WTC11 (cell line): ENCODE results near the gene GTPBP6. TPM values are rescaled to one million over a fixed set of nuclear protein-coding genes. Genes with fewer than 3 reads are reported as not detected.

Source experiments
- ATAC-seq: fragments of 200-7000 bp; cut with Tn5 transposase; 2 replicates; pipeline ENCODE4 v1.10.0; 2021; ENCODE audit warnings: mild to moderate bottlenecking, moderate library complexity
- CTCF ChIA-PET: fragments of 300-600 bp; sonication (Branson Sonifier 250); formaldehyde crosslinking; loops from one replicate; lab custom pipeline; 2021; ENCODE audit warnings: antibody characterized with exemption; lab: Charles Lee
- POLR2A ChIA-PET: fragments of 350-600 bp; sonication (Branson Sonifier 250); formaldehyde crosslinking; loops from one replicate; lab custom pipeline; 2021; ENCODE audit warnings: antibody characterized with exemption; lab: Charles Lee
- DNase-seq: peaks from one replicate; pipeline ENCODE4 v3.0.0; 2021; ENCODE audit warnings: low spot score
- H3K27ac Mint-ChIP-seq: 2 replicates; pipeline ENCODE4 v1.8.0; 2021; ENCODE audit warnings: mixed read lengths
- H3K27me3 Mint-ChIP-seq: 2 replicates; pipeline ENCODE4 v1.8.0; 2021; ENCODE audit warnings: low read depth, mild to moderate bottlenecking, moderate library complexity, mixed read lengths
- H3K36me3 Mint-ChIP-seq: 2 replicates; pipeline ENCODE4 v1.8.0; 2021; ENCODE audit warnings: mixed read lengths
- H3K4me1 Mint-ChIP-seq: 2 replicates; pipeline ENCODE4 v1.8.0; 2022; ENCODE audit warnings: mixed read lengths
- H3K4me3 Mint-ChIP-seq: 2 replicates; pipeline ENCODE4 v1.8.0; 2021; ENCODE audit warnings: mild to moderate bottlenecking, moderate library complexity, mixed read lengths
- H3K9me3 Mint-ChIP-seq: 2 replicates; pipeline ENCODE4 v1.8.0; 2021; ENCODE audit warnings: mixed read lengths
- CREB1 ChIP-seq: sonication (generic); formaldehyde crosslinking; IDR thresholded peaks from 2 replicates; pipeline ENCODE4 v1.8.0; 2023; ENCODE audit warnings: mild to moderate bottlenecking, missing genetic modification reagents
- ELF4 ChIP-seq: sonication (generic); formaldehyde crosslinking; IDR thresholded peaks from 2 replicates; pipeline ENCODE4 v1.8.1; 2022; ENCODE audit warnings: low read depth, mild to moderate bottlenecking, moderate library complexity, missing genetic modification reagents
- ETV6 ChIP-seq: sonication (generic); formaldehyde crosslinking; IDR thresholded peaks from 2 replicates; pipeline ENCODE4 v1.8.1; 2022; ENCODE audit warnings: mild to moderate bottlenecking, missing genetic modification reagents
- MXD4 ChIP-seq: fragments of 250-450 bp; sonication (Bioruptor Pico); IDR thresholded peaks from 2 replicates; pipeline ENCODE4 v1.8.0; 2021; ENCODE audit warnings: mild to moderate bottlenecking, moderate library complexity, borderline replicate concordance
- SOX15 ChIP-seq: fragments of 250-450 bp; sonication (Bioruptor Pico); IDR thresholded peaks from 2 replicates; pipeline ENCODE4 v1.9.0; 2021; ENCODE audit warnings: mild to moderate bottlenecking
- SP1 ChIP-seq: sonication (generic); formaldehyde crosslinking; conservative IDR thresholded peaks from 2 replicates; pipeline ENCODE4 v1.8.1; 2022; ENCODE audit warnings: missing genetic modification reagents
- TEAD4 ChIP-seq: sonication (generic); formaldehyde crosslinking; IDR thresholded peaks from 2 replicates; pipeline ENCODE4 v1.8.0; 2022; ENCODE audit warnings: mild to moderate bottlenecking, missing genetic modification reagents
- ZNF121 ChIP-seq: sonication (generic); formaldehyde crosslinking; IDR thresholded peaks from 2 replicates; pipeline ENCODE4 v1.8.0; 2023; ENCODE audit warnings: missing genetic modification reagents
- ZNF416 ChIP-seq: fragments of 250-450 bp; sonication (Bioruptor Pico); IDR thresholded peaks from 2 replicates; pipeline ENCODE4 v1.9.0; 2021; ENCODE audit warnings: mild to moderate bottlenecking, inconsistent platforms
- total RNA-seq: library from RNA; stranded (reverse); gene quantifications from 3 replicates; pipeline ENCODE4 v1.2.3, GENCODE V29; 2021
- TF ChIP-seq, protein P1 (sequence below): sonication (generic); formaldehyde crosslinking; IDR thresholded peaks from 2 replicates; pipeline ENCODE4 v1.8.0; 2023; ENCODE audit warnings: missing genetic modification reagents, mild to moderate bottlenecking, borderline replicate concordance
- TF ChIP-seq, protein P2 (sequence below): sonication (generic); formaldehyde crosslinking; IDR thresholded peaks from 2 replicates; pipeline ENCODE4 v1.8.1; 2023; ENCODE audit warnings: mild to moderate bottlenecking, missing genetic modification reagents, moderate library complexity
- TF ChIP-seq, protein P3 (sequence below): sonication (generic); formaldehyde crosslinking; IDR thresholded peaks from 2 replicates; pipeline ENCODE4 v1.8.1; 2023; ENCODE audit warnings: mild to moderate bottlenecking, missing genetic modification reagents, moderate library complexity
- TF ChIP-seq, protein P4 (sequence below): sonication (generic); formaldehyde crosslinking; IDR thresholded peaks from 2 replicates; pipeline ENCODE4 v1.8.0; 2022; ENCODE audit warnings: mild to moderate bottlenecking, missing genetic modification reagents
- TF ChIP-seq, protein P5 (sequence below): sonication (generic); formaldehyde crosslinking; IDR thresholded peaks from 2 replicates; pipeline ENCODE4 v1.8.0; 2022; ENCODE audit warnings: mild to moderate bottlenecking, missing genetic modification reagents
- TF ChIP-seq, protein P6 (sequence below): sonication (generic); formaldehyde crosslinking; IDR thresholded peaks from 2 replicates; pipeline ENCODE4 v1.8.1; 2022; ENCODE audit warnings: mild to moderate bottlenecking, missing genetic modification reagents, moderate library complexity, borderline replicate concordance
- TF ChIP-seq, protein P7 (sequence below): sonication (generic); formaldehyde crosslinking; IDR thresholded peaks from 2 replicates; pipeline ENCODE4 v1.8.1; 2022; ENCODE audit warnings: low read depth, mild to moderate bottlenecking, moderate library complexity, missing genetic modification reagents, borderline replicate concordance

Gene GTPBP6
- total RNA-seq, 1 experiment from 2014 or later: 63.9 TPM

DNA sequence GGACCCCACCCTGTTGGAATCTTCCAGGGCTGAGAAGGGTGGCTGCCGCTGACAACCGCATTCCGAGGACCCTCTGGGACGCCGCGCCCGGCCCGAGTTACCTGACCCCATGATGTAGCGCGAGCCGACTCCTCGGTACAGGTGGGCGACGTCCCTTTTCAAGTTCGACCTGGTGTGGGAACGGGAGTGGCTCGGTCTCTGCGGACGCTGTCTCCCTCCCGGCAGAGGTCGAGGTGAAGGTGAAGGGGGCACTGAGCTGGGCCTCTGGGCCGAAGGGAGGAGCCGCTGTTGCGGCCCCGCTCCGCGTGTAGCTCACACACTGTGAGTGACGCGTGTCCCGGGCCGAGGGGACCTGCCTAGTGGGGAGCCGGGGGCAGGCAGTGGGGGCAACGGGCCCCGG is 4.5 kb downstream of the GTPBP6 start:
- CTCF ChIA-PET: no interaction called here
- no peak for DNase-seq
- Mint-ChIP-seq H3K27me3 (peaks cover 3% of the 10 kb centered on the region; the same call in 1 of the 2 replicates), H3K9me3 (no peaks in the 10 kb centered on the region), H3K4me3 (no peak overlapping the region), H3K4me1 (no peaks in the 10 kb centered on the region), H3K27ac (no peak overlapping the region), H3K36me3 (peaks cover 24% of the 10 kb centered on the region)
- no peak for ATAC-seq
- POLR2A ChIA-PET: no interaction called here
- TF ChIP-seq, protein P1, sequence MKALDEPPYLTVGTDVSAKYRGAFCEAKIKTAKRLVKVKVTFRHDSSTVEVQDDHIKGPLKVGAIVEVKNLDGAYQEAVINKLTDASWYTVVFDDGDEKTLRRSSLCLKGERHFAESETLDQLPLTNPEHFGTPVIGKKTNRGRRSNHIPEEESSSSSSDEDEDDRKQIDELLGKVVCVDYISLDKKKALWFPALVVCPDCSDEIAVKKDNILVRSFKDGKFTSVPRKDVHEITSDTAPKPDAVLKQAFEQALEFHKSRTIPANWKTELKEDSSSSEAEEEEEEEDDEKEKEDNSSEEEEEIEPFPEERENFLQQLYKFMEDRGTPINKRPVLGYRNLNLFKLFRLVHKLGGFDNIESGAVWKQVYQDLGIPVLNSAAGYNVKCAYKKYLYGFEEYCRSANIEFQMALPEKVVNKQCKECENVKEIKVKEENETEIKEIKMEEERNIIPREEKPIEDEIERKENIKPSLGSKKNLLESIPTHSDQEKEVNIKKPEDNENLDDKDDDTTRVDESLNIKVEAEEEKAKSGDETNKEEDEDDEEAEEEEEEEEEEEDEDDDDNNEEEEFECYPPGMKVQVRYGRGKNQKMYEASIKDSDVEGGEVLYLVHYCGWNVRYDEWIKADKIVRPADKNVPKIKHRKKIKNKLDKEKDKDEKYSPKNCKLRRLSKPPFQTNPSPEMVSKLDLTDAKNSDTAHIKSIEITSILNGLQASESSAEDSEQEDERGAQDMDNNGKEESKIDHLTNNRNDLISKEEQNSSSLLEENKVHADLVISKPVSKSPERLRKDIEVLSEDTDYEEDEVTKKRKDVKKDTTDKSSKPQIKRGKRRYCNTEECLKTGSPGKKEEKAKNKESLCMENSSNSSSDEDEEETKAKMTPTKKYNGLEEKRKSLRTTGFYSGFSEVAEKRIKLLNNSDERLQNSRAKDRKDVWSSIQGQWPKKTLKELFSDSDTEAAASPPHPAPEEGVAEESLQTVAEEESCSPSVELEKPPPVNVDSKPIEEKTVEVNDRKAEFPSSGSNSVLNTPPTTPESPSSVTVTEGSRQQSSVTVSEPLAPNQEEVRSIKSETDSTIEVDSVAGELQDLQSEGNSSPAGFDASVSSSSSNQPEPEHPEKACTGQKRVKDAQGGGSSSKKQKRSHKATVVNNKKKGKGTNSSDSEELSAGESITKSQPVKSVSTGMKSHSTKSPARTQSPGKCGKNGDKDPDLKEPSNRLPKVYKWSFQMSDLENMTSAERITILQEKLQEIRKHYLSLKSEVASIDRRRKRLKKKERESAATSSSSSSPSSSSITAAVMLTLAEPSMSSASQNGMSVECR: no peak
- TF ChIP-seq, protein P2, sequence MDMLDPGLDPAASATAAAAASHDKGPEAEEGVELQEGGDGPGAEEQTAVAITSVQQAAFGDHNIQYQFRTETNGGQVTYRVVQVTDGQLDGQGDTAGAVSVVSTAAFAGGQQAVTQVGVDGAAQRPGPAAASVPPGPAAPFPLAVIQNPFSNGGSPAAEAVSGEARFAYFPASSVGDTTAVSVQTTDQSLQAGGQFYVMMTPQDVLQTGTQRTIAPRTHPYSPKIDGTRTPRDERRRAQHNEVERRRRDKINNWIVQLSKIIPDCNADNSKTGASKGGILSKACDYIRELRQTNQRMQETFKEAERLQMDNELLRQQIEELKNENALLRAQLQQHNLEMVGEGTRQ (CRISPR knock-in tag): no peak
- TF ChIP-seq, protein P3, sequence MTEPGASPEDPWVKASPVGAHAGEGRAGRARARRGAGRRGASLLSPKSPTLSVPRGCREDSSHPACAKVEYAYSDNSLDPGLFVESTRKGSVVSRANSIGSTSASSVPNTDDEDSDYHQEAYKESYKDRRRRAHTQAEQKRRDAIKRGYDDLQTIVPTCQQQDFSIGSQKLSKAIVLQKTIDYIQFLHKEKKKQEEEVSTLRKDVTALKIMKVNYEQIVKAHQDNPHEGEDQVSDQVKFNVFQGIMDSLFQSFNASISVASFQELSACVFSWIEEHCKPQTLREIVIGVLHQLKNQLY (CRISPR knock-in tag): no peak

DNA sequence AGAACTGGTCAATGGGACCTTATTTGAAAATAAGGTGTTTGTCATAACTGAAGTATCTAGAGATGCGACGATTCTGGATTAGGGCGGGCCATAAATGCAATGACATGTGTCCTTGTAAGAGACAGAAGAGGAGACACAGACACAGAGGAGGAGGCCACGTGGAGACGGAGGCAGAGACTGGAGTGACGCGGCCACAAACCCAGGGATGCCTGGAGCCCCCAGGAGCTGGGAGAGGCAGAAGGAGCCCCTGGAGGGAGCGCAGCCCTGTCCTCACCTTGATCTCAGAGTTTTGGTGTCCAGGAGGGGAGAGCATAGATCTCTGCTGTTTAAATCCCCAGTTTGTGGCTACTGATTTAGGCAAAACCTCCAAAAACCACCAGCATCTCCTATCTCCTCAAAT is 5.0 kb downstream of the GTPBP6 start:
- H3K27me3 Mint-ChIP-seq: peaks cover 3% of the 10 kb centered on the region; the same call in 1 of the 2 replicates
- ATAC-seq: no peak
- H3K9me3 Mint-ChIP-seq: no peaks in the 10 kb centered on the region
- H3K4me1 Mint-ChIP-seq: no peaks in the 10 kb centered on the region
- TF ChIP-seq TEAD4 (CRISPR knock-in tag): no peak
- TF ChIP-seq SP1 (CRISPR knock-in tag): no peak
- TF ChIP-seq ELF4 (CRISPR knock-in tag): no peak
- TF ChIP-seq, protein P4, sequence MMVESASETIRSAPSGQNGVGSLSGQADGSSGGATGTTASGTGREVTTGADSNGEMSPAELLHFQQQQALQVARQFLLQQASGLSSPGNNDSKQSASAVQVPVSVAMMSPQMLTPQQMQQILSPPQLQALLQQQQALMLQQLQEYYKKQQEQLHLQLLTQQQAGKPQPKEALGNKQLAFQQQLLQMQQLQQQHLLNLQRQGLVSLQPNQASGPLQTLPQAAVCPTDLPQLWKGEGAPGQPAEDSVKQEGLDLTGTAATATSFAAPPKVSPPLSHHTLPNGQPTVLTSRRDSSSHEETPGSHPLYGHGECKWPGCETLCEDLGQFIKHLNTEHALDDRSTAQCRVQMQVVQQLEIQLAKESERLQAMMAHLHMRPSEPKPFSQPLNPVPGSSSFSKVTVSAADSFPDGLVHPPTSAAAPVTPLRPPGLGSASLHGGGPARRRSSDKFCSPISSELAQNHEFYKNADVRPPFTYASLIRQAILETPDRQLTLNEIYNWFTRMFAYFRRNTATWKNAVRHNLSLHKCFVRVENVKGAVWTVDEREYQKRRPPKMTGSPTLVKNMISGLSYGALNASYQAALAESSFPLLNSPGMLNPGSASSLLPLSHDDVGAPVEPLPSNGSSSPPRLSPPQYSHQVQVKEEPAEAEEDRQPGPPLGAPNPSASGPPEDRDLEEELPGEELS (CRISPR knock-in tag): no peak
- TF ChIP-seq, protein P5, sequence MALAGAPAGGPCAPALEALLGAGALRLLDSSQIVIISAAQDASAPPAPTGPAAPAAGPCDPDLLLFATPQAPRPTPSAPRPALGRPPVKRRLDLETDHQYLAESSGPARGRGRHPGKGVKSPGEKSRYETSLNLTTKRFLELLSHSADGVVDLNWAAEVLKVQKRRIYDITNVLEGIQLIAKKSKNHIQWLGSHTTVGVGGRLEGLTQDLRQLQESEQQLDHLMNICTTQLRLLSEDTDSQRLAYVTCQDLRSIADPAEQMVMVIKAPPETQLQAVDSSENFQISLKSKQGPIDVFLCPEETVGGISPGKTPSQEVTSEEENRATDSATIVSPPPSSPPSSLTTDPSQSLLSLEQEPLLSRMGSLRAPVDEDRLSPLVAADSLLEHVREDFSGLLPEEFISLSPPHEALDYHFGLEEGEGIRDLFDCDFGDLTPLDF: no peak
- TF ChIP-seq CREB1 (CRISPR knock-in tag): no peak
- TF ChIP-seq SOX15: no peak
- TF ChIP-seq, protein P6, sequence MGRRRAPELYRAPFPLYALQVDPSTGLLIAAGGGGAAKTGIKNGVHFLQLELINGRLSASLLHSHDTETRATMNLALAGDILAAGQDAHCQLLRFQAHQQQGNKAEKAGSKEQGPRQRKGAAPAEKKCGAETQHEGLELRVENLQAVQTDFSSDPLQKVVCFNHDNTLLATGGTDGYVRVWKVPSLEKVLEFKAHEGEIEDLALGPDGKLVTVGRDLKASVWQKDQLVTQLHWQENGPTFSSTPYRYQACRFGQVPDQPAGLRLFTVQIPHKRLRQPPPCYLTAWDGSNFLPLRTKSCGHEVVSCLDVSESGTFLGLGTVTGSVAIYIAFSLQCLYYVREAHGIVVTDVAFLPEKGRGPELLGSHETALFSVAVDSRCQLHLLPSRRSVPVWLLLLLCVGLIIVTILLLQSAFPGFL (CRISPR knock-in tag): no peak
- no peak for TF ChIP-seq ZNF121 (CRISPR knock-in tag)
- TF ChIP-seq ETV6: no peak
- no peak for TF ChIP-seq MXD4 (CRISPR knock-in tag)
- TF ChIP-seq, protein P7, sequence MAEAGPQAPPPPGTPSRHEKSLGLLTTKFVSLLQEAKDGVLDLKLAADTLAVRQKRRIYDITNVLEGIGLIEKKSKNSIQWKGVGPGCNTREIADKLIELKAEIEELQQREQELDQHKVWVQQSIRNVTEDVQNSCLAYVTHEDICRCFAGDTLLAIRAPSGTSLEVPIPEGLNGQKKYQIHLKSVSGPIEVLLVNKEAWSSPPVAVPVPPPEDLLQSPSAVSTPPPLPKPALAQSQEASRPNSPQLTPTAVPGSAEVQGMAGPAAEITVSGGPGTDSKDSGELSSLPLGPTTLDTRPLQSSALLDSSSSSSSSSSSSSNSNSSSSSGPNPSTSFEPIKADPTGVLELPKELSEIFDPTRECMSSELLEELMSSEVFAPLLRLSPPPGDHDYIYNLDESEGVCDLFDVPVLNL (CRISPR knock-in tag): no peak
- no peak for TF ChIP-seq ZNF416
- ChIA-PET CTCF (no interaction called here), POLR2A (no interaction called here)
- H3K4me3 Mint-ChIP-seq: no peak overlapping the region
- DNase-seq: no peak
- H3K36me3 Mint-ChIP-seq: peaks cover 27% of the 10 kb centered on the region
- no peak overlapping the region for H3K27ac Mint-ChIP-seq
